Measurements from ENCODE around the gene C1orf116. TPM values are rescaled to one million over a fixed set of nuclear protein-coding genes. Genes with fewer than 3 reads are reported as not detected.

Gene C1orf116
- total RNA-seq, 1 donor from 2014 or later: 31.9 TPM

GRCh38 chr1:207035877-207036551, 3.5 kb upstream of the C1orf116 start:
- Mint-ChIP-seq H3K27ac (no peak overlapping the region), H3K36me3 (ENCODE audit: insufficient read depth) (no peaks in the 10 kb centered on the region), H3K4me1 (ENCODE audit: low read depth) (peaks cover 31% of the 10 kb centered on the region), H3K4me3 (ENCODE audit: low read depth) (no peak overlapping the region), H3K27me3 (no peaks in the 10 kb centered on the region), H3K9me3 (ENCODE audit: low read depth) (no peaks in the 10 kb centered on the region)
- no peak for TF ChIP-seq CTCF (IDR thresholded peaks at IDR 0.05; ENCODE audit: unreplicated experiment)
- no peak for DNase-seq (ENCODE audit: low spot score, unreplicated experiment)

- Mint-ChIP-seq H3K9me3 (ENCODE audit: low read depth) (no peaks in the 10 kb centered on the region), H3K27ac (no peak overlapping the region)
- TF ChIP-seq CTCF (IDR thresholded peaks at IDR 0.05; ENCODE audit: unreplicated experiment): no peak
Observed at GRCh38 chr1:207034998-207035397, 2.4 kb upstream of the C1orf116 start.

GRCh38 chr1:207034208-207034607, 1.7 kb upstream of the C1orf116 start:
- H3K9me3 Mint-ChIP-seq (ENCODE audit: low read depth): no peaks in the 10 kb centered on the region
- H3K36me3 Mint-ChIP-seq (ENCODE audit: insufficient read depth): no peaks in the 10 kb centered on the region
- H3K27me3 Mint-ChIP-seq: no peaks in the 10 kb centered on the region
- peaks cover 39% of the 10 kb centered on the region for H3K4me1 Mint-ChIP-seq (ENCODE audit: low read depth)
- H3K27ac Mint-ChIP-seq: peak overlapping the region; percentile 73
- no peak for DNase-seq (ENCODE audit: low spot score, unreplicated experiment)
- no peak overlapping the region for H3K4me3 Mint-ChIP-seq (ENCODE audit: low read depth)
- TF ChIP-seq CTCF (IDR thresholded peaks at IDR 0.05; ENCODE audit: unreplicated experiment): no peak

More at GRCh38 chr1:207034998-207035397, 2.4 kb upstream of the C1orf116 start:
- H3K27me3 Mint-ChIP-seq: no peaks in the 10 kb centered on the region
- peaks cover 37% of the 10 kb centered on the region for H3K4me1 Mint-ChIP-seq (ENCODE audit: low read depth)
- no peaks in the 10 kb centered on the region for H3K36me3 Mint-ChIP-seq (ENCODE audit: insufficient read depth)
- no peak overlapping the region for H3K4me3 Mint-ChIP-seq (ENCODE audit: low read depth)
- DNase-seq (ENCODE audit: low spot score, unreplicated experiment): no peak

- no peaks in the 10 kb centered on the region for H3K27me3 Mint-ChIP-seq
- H3K36me3 Mint-ChIP-seq (ENCODE audit: insufficient read depth): no peaks in the 10 kb centered on the region
- peak overlapping the region; percentile 94 for H3K27ac Mint-ChIP-seq
- TF ChIP-seq CTCF (IDR thresholded peaks at IDR 0.05; ENCODE audit: unreplicated experiment): no peak
- DNase-seq (ENCODE audit: low spot score, unreplicated experiment): no peak
- H3K4me3 Mint-ChIP-seq (ENCODE audit: low read depth): peak overlapping the region; percentile 90
- H3K4me1 Mint-ChIP-seq (ENCODE audit: low read depth): peaks cover 47% of the 10 kb centered on the region
- H3K9me3 Mint-ChIP-seq (ENCODE audit: low read depth): no peaks in the 10 kb centered on the region
Observed at GRCh38 chr1:207033302-207033701, 746 bp upstream of the C1orf116 start.

- no peak for TF ChIP-seq CTCF (IDR thresholded peaks at IDR 0.05; ENCODE audit: unreplicated experiment)
- H3K4me3 Mint-ChIP-seq (ENCODE audit: low read depth): peak overlapping the region; percentile 90
- H3K27ac Mint-ChIP-seq: peak overlapping the region; percentile 94
- no peaks in the 10 kb centered on the region for H3K9me3 Mint-ChIP-seq (ENCODE audit: low read depth)
- H3K4me1 Mint-ChIP-seq (ENCODE audit: low read depth): peaks cover 63% of the 10 kb centered on the region
- H3K27me3 Mint-ChIP-seq: no peaks in the 10 kb centered on the region
- H3K36me3 Mint-ChIP-seq (ENCODE audit: insufficient read depth): peaks cover 6% of the 10 kb centered on the region
- DNase-seq (ENCODE audit: low spot score, unreplicated experiment): no peak
Observed at GRCh38 chr1:207031632-207032264, 808 bp downstream of the C1orf116 start.

All from progenitor cell of endocrine pancreas (in vitro differentiated cells).